ENCODE measurements around the gene OLIG2.

OLIG2 gene

GRCh38 chr21:33033094-33033951, 7.6 kb downstream of the OLIG2 start:
- DNase-seq (ENCODE audit: low spot score) = no peak

DNA sequence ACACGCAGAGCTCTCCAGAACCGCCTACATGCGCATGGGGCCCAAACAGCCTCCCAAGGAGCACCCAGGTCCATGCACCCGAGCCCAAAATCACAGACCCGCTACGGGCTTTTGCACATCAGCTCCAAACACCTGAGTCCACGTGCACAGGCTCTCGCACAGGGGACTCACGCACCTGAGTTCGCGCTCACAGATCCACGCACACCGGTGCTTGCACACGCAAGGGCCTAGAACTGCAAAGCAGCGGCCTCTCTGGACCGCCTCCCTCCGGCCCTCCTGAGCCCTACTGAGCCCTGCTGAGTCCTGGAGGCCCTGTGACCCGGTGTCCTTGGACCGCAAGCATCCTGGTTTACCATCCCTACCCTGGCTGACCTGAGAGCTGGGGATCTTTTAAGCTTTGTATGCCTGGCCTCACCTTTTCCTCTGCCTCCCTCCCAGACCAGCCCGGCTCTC, 8.3 kb downstream of the OLIG2 start:
- DNase-seq (ENCODE audit: low spot score) = no peak

- DNase-seq (ENCODE audit: low spot score) = no peak
Observed at GRCh38 chr21:33035147-33035546, 9.4 kb downstream of the OLIG2 start.

GRCh38 chr21:33036430-33037162, 10.9 kb downstream of the OLIG2 start:
- peak; percentile 67 for DNase-seq (ENCODE audit: low spot score)

- no peak for DNase-seq (ENCODE audit: low spot score)
Observed at GRCh38 chr21:33037501-33037900, 11.8 kb downstream of the OLIG2 start.

- DNase-seq (ENCODE audit: low spot score) = no peak
Observed at GRCh38 chr21:33039536-33039935, 13.8 kb downstream of the OLIG2 start.

- DNase-seq (ENCODE audit: low spot score) = no peak
Observed at GRCh38 chr21:33040215-33040614, 14.5 kb downstream of the OLIG2 start.

DNA sequence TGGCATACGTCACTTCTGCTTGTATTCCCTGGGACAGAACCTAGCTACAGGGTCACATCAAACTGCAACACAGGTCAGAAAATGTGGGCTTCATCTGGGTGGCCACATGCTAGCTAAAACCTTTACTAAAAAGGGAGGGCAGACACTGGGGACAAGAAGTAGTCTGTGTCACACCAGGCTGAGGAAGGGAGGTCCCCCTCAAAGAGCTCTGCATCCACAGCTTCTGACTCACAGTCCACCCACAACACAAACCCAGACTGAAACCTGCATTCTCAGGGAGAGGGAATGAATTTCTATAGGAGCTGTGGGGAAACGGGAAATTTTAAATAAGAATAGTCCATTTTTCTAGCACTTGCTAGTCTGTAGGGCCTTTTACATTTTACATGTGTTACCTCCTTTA, 16.2 kb downstream of the OLIG2 start:
- no peak for DNase-seq (ENCODE audit: low spot score)

DNA sequence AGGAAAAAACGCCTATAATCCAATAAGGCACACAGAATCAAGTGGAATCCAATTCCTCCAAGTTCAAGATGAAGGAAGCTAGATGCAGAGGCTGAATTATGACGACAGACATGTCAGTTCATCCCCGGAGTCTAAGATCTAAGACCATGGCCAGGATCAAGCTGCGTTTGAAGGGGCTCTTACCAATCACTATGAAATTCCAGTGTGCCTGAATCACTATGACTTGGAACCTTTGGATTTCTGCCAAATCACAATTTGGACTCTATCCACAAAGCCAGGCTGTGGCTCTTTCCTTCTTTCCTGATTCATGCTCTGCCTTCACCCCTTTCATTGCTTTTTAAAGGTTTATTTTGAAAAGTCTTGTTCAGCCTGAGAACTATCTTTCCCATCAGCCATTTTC, 17.1 kb downstream of the OLIG2 start:
- peak; percentile 67 for DNase-seq (ENCODE audit: low spot score)

DNA sequence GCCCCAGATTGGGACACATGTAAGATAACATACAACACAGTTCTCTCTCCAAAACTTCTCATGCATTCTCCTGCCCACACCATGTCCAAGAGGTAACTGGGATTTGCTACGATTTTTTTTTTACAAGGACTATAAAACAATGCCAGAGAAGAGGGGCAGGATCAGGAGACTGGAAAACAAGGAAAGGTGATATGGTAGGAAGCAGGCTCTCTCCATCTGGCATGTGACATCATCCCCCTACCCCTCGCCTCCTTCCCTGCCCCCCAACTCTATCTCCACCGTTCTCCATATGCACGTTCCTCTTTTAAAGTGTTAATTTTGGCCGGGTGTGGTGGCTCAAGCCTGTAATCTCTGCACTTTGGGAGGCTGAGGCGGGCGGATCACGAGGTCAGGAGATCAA, 20.7 kb downstream of the OLIG2 start:
- DNase-seq (ENCODE audit: low spot score) = no peak

DNA sequence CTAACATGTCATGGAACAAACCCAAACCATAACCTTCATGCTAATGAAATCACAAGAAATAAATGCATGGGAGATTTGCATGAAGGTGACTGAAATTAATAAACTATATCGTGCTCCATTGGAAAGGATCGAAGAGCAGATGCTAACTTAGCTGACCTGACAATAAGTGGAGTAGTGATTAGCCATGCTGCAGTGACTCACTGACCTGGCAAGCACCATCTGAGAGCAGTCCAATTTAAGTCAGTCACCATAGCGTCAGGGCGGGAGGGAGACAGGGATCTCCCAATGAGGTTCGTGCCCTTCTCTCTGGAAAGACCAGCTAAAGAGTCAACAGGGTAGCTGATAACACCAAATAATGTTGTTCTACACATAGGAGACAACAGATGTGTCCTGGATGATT, 21.5 kb downstream of the OLIG2 start:
- peak; percentile 80 for DNase-seq (ENCODE audit: low spot score)

GRCh38 chr21:33051925-33052324, 26.2 kb downstream of the OLIG2 start:
- DNase-seq (ENCODE audit: low spot score) = no peak

- DNase-seq (ENCODE audit: low spot score) = no peak
Observed at GRCh38 chr21:33053951-33054350, 28.2 kb downstream of the OLIG2 start.

DNA sequence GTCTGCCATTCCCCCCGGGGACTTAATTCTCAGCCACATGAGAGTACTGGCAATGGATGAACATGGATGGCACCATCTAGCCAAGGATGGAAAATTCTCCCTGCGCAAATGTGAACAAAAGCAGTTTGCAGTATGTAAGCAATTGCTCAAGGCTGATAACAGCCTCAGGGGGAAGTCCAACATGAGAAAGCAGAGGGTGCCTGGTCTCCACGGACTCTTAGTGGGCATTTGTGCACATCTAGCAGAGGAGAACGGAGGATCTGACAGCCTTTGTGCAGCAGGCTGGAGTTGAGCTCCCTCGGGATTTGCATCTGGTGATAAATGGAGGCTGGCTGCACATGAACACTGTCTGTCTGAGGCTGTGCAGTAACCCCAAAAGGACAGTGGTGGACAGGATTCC, 30.3 kb downstream of the OLIG2 start:
- no peak for DNase-seq (ENCODE audit: low spot score)

DNA sequence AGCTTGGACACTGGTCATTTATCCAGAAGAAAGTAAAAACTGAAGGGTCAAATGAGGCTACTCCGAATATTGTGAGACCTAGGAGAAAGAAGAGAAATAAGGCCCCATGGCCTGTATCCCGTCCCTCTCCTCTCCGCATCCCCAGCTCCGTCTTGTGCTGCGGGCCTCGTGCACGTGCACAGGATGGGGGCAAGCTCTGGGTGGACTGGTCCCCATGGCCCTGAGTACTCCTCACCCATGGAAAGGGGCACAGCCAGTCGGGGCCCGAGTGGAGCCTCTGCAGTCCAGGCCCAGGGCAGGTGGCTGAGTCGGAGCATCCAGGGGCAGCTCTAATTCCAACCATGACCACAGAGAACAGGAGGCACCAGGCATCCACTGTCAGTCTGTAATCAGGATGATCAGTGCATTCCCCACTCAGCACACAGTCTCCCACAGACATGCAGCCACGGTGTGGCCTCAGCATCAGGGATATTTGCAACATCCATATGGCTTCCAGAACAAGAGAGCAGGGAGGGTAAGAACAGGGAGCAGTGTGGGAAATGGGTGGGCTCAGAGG, 31.7 kb downstream of the OLIG2 start:
- no peak for DNase-seq (ENCODE audit: low spot score)

- no peak for DNase-seq (ENCODE audit: low spot score)
Observed at GRCh38 chr21:33058527-33058926, 32.8 kb downstream of the OLIG2 start.

GRCh38 chr21:33058957-33059356, 33.2 kb downstream of the OLIG2 start:
- DNase-seq (ENCODE audit: low spot score) = no peak

DNA sequence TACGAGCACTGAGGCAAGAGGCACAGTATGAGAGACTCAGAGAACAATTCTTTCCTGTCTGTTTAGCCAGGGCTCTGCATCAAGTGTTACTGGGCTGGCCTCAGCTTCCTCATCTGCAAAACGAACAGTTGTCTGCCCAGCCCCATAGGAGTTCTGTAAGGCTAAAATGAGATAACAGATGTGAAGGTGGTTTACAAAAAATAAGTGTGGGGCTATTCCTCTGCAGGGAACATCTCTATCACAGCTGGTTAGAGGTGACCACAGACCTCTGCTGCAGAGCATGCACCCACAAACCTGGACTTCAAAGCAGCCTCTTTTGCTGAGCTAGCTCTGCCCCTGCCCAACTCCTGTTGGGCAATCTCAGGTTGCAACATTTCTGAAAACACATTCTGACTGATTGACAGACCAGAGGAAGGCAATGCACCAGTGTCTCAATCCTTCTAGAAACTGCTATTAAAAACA, 33.7 kb downstream of the OLIG2 start:
- no peak for DNase-seq (ENCODE audit: low spot score)

- no peak for DNase-seq (ENCODE audit: low spot score)
Observed at GRCh38 chr21:33061233-33061632, 35.5 kb downstream of the OLIG2 start.

- no peak for DNase-seq (ENCODE audit: low spot score)
Observed at GRCh38 chr21:33063375-33063883, 37.7 kb downstream of the OLIG2 start.

- no peak for DNase-seq (ENCODE audit: low spot score)
Observed at GRCh38 chr21:33063907-33064622, 38.3 kb downstream of the OLIG2 start.

Data from AG08395 (cell line).